Measurements from ENCODE around the gene CKLF. TPM values are rescaled to one million over a fixed set of nuclear protein-coding genes. Genes with fewer than 3 reads are reported as not detected.

Gene CKLF
- total RNA-seq, 4 donors from 2014 or later, result 31.8 to 75.4 (median 35.6) TPM

GRCh38 chr16:66581246-66581952 lies 29.0 kb downstream of the CKLF start:
- no peak for DNase-seq (ENCODE audit: low spot score in 2 of 2)
- Histone ChIP-seq H3K4me3 (no peak overlapping the region), H3K4me1 (peaks cover 0 to 30% (median 5%) of the 10 kb centered on the region in 4 donors), H3K27ac (peak overlapping the region in 2 of 4 donors; percentile 51 to 68), H3K27me3 (peaks cover 0 to 13% of the 10 kb centered on the region in 2 donors), H3K36me3 (no peaks in the 10 kb centered on the region), H3K9me3 (no peaks in the 10 kb centered on the region)
- TF ChIP-seq EP300 (IDR thresholded peaks at IDR 0.05), result no peak
- no peak for TF ChIP-seq POLR2A (IDR thresholded peaks at IDR 0.05)
- no peak for TF ChIP-seq CTCF (IDR thresholded peaks at IDR 0.05)
- WGBS, 2 donors, result 66 to 76% methylated on average over 3 of the region's 3 CpGs

GRCh38 chr16:66585481-66586239 lies 33.3 kb downstream of the CKLF start:
- peak in 1 of 2 donors; percentile 57 for TF ChIP-seq EP300 (IDR thresholded peaks at IDR 0.05)
- TF ChIP-seq POLR2A (IDR thresholded peaks at IDR 0.05), result no peak
- H3K4me1 ChIP-seq, result peaks cover 0 to 29% (median 5%) of the 10 kb centered on the region in 4 donors
- no peak overlapping the region for H3K4me3 ChIP-seq
- H3K36me3 ChIP-seq, result no peaks in the 10 kb centered on the region
- no peaks in the 10 kb centered on the region for H3K9me3 ChIP-seq
- H3K27ac ChIP-seq, result no peak overlapping the region
- H3K27me3 ChIP-seq, result no peaks in the 10 kb centered on the region
- WGBS, 2 donors, result 66% methylated on average over 10 of the region's 10 CpGs
- DNase-seq (ENCODE audit: low spot score in 2 of 2), result no peak

GRCh38 chr16:66587881-66588600 lies 35.7 kb downstream of the CKLF start:
- no peak overlapping the region for H3K4me3 ChIP-seq
- no peaks in the 10 kb centered on the region for H3K9me3 ChIP-seq
- H3K27me3 ChIP-seq, result no peaks in the 10 kb centered on the region
- 55 to 66% methylated on average over 7 of the region's 7 CpGs for WGBS, 2 donors
- peak overlapping the region in 1 of 4 donors; percentile 8 for H3K27ac ChIP-seq
- TF ChIP-seq POLR2A (IDR thresholded peaks at IDR 0.05) (no peak), EP300 (IDR thresholded peaks at IDR 0.05) (no peak), CTCF (IDR thresholded peaks at IDR 0.05) (no peak)
- DNase-seq (ENCODE audit: low spot score in 2 of 2), result no peak
- H3K36me3 ChIP-seq, result no peaks in the 10 kb centered on the region
- H3K4me1 ChIP-seq, result peaks cover 0 to 21% (median 5%) of the 10 kb centered on the region in 4 donors

- WGBS, 2 donors, result 90% methylated on average over 7 to 8 of the region's 8 CpGs
- TF ChIP-seq CTCF (IDR thresholded peaks at IDR 0.05), result peak; percentile 45 to 72 (median 62)
- TF ChIP-seq POLR2A (IDR thresholded peaks at IDR 0.05), result no peak
- peaks cover 0 to 6% (median 0%) of the 10 kb centered on the region in 4 donors for H3K9me3 ChIP-seq
- H3K4me1 ChIP-seq, result peaks cover 0 to 21% (median 5%) of the 10 kb centered on the region in 4 donors
- H3K27me3 ChIP-seq, result no peaks in the 10 kb centered on the region
- no peak overlapping the region for H3K4me3 ChIP-seq
- H3K27ac ChIP-seq, result no peak overlapping the region
- DNase-seq (ENCODE audit: low spot score in 2 of 2), result peak in 1 of 2 donors; percentile 36
- H3K36me3 ChIP-seq, result no peaks in the 10 kb centered on the region
These were observed 36.8 kb downstream of the CKLF start for GRCh38 chr16:66588981-66589713.

GRCh38 chr16:66590322-66590721 lies 37.9 kb downstream of the CKLF start:
- peak overlapping the region in 1 of 4 donors; percentile 1 for H3K4me3 ChIP-seq
- no peak overlapping the region for H3K27ac ChIP-seq
- H3K27me3 ChIP-seq, result no peaks in the 10 kb centered on the region
- TF ChIP-seq CTCF (IDR thresholded peaks at IDR 0.05) (no peak), EP300 (IDR thresholded peaks at IDR 0.05) (no peak), POLR2A (IDR thresholded peaks at IDR 0.05) (no peak)
- no peak for DNase-seq (ENCODE audit: low spot score in 2 of 2)
- peaks cover 0 to 21% (median 5%) of the 10 kb centered on the region in 4 donors for H3K4me1 ChIP-seq
- 70 to 78% methylated on average over 8 of the region's 8 CpGs for WGBS, 2 donors
- H3K36me3 ChIP-seq, result no peaks in the 10 kb centered on the region
- peaks cover 0 to 8% (median 0%) of the 10 kb centered on the region in 4 donors for H3K9me3 ChIP-seq
